Measurements from ENCODE around the gene HCRTR2.

Gene HCRTR2

DNA sequence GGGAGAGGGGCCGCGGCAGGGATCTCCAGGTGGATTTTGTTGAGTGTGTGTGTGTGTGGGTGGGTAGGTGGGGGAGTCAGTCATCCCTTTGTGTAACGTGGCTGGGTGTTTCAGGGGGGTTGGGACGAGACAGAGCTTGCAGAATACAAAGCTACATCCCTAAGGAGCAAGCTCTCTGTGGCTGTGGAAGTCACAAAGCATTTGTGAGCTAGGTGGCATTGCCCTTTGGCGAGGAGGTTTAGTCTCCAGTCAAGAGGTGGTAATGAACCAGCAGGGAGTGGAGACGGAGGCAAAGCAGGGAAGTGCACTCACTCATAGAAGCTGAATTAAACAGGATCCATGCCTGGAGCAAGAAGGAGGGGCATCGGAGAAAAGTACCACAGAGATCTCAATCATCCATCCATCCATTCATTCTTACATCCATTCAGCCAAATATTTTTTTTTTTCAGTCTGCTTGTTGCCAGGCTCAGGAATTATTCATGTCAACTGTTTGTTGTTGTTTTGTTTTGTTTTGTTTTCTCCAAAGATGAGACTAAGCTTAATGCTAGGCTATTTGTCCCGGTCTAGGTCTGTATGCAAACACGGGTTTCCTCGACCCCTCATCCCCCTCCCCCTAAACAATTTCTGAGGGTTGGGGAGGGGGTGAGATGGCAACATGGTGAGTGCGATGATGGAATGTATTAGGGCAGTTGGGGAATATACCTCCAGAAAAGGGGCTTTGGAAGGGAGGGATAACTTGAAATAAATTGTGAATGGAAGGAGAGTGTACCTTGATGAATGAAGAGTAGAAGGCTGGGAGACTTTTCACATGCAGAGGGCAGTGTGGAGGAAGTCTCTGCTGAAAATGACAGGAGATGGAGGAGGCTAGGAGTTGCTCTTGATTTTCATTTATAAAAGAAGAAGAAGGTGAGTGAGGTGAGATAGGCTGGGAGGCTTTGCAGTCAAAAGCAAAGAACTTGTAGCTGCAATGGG, 1.0 kb downstream of the HCRTR2 start:
- Histone ChIP-seq H3K4me3 (ENCODE audit: insufficient read depth, low read depth, low read length) (peak overlapping the region; percentile 20), H3K4me1 (ENCODE audit: control insufficient read depth, insufficient read depth, low read length) (peaks cover 7% of the 10 kb centered on the region), H3K9me3 (ENCODE audit: control insufficient read depth, low read length) (no peaks in the 10 kb centered on the region), H3K27ac (ENCODE audit: insufficient read depth, low read depth, low read length, poor library complexity, severe bottlenecking) (no peak overlapping the region), H3K36me3 (ENCODE audit: control insufficient read depth, insufficient read depth, low read length) (no peaks in the 10 kb centered on the region), H3K27me3 (ENCODE audit: control insufficient read depth, insufficient read depth, low read length, poor library complexity, severe bottlenecking) (peaks cover 33% of the 10 kb centered on the region)
- WGBS, 2 experiments: 11% methylated on average over 8 of the region's 11 CpGs

GRCh38 chr6:55176958-55177357, 2.6 kb downstream of the HCRTR2 start:
- H3K9me3 ChIP-seq (ENCODE audit: control insufficient read depth, low read length): no peaks in the 10 kb centered on the region
- peaks cover 33% of the 10 kb centered on the region for H3K27me3 ChIP-seq (ENCODE audit: control insufficient read depth, insufficient read depth, low read length, poor library complexity, severe bottlenecking)
- H3K36me3 ChIP-seq (ENCODE audit: control insufficient read depth, insufficient read depth, low read length): no peaks in the 10 kb centered on the region
- no peak overlapping the region for H3K27ac ChIP-seq (ENCODE audit: insufficient read depth, low read depth, low read length, poor library complexity, severe bottlenecking)
- peaks cover 7% of the 10 kb centered on the region for H3K4me1 ChIP-seq (ENCODE audit: control insufficient read depth, insufficient read depth, low read length)
- no peak overlapping the region for H3K4me3 ChIP-seq (ENCODE audit: insufficient read depth, low read depth, low read length)

DNA sequence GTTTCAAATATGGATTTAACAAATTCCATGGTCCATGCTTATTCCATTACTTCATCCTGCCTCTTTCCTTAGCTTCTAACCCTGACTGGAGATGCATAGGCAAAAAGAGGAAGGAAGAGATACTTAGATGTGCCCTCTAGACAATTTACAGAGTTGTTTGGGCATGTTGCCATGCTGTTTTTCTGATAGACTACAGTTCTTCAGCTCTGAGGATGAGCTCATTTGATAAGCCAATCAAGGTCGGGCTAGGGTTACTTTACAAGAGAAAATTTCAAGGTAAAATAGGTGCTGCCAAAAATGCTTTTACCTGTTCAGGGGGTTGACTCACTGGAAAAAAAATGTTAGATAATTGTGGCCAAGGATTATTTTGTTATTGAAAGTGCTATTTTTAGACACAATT, 5.9 kb downstream of the HCRTR2 start:
- Histone ChIP-seq H3K9me3 (ENCODE audit: control insufficient read depth, low read length) (no peaks in the 10 kb centered on the region), H3K36me3 (ENCODE audit: control insufficient read depth, insufficient read depth, low read length) (no peaks in the 10 kb centered on the region), H3K4me3 (ENCODE audit: insufficient read depth, low read depth, low read length) (no peak overlapping the region), H3K27ac (ENCODE audit: insufficient read depth, low read depth, low read length, poor library complexity, severe bottlenecking) (no peak overlapping the region), H3K27me3 (ENCODE audit: control insufficient read depth, insufficient read depth, low read length, poor library complexity, severe bottlenecking) (peaks cover 12% of the 10 kb centered on the region), H3K4me1 (ENCODE audit: control insufficient read depth, insufficient read depth, low read length) (peaks cover 2% of the 10 kb centered on the region)
- WGBS, 2 experiments: 93 to 100% methylated on average over 1 of the region's 1 CpG

- Histone ChIP-seq H3K9me3 (ENCODE audit: control insufficient read depth, low read length) (no peaks in the 10 kb centered on the region), H3K27me3 (ENCODE audit: control insufficient read depth, insufficient read depth, low read length, poor library complexity, severe bottlenecking) (no peaks in the 10 kb centered on the region), H3K36me3 (ENCODE audit: control insufficient read depth, insufficient read depth, low read length) (no peaks in the 10 kb centered on the region), H3K4me1 (ENCODE audit: control insufficient read depth, insufficient read depth, low read length) (no peaks in the 10 kb centered on the region), H3K27ac (ENCODE audit: insufficient read depth, low read depth, low read length, poor library complexity, severe bottlenecking) (no peak overlapping the region), H3K4me3 (ENCODE audit: insufficient read depth, low read depth, low read length) (no peak overlapping the region)
- WGBS, 2 experiments: 90 to 94% methylated on average over 7 of the region's 7 CpGs
These were observed 7.8 kb downstream of the HCRTR2 start for GRCh38 chr6:55182016-55182650.

DNA sequence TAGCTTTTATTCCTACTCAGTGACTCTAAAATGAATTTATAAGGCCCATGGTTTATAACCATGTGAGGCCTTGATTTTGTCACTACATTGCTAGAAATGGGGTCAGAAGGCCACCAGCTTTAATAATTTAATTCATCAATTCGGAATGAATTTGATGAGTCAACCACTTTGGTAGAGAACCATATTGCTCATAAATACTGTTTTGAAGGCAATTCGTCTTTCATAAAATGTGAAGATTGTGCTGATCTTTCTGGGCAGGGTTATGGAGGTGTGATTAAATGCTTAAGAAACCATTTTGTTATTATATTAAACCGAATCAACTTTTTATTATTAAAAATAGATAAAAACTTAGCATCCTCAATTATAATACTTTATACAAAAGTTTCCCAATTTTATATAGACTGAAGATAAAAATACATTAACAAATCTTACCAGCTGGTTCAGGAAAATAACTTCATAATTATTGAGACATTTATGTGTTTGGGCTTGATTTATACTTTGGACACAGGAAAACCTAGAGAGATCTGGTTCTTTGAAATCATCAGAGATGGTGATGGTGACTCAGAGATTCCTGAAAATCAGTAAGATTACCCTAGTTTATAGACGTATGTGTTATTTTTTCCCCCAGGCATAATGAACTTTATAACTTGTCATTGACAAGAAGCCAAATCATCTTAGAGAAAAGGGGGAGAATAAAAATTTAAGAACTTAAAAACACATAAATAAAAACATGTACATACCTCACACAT, 10.6 kb downstream of the HCRTR2 start:
- 86 to 100% methylated on average over 2 to 3 of the region's 4 CpGs for WGBS, 2 experiments

GRCh38 chr6:55198715-55199114, 24.4 kb downstream of the HCRTR2 start:
- Histone ChIP-seq H3K4me3 (ENCODE audit: insufficient read depth, low read depth, low read length) (no peak overlapping the region), H3K27me3 (ENCODE audit: control insufficient read depth, insufficient read depth, low read length, poor library complexity, severe bottlenecking) (no peaks in the 10 kb centered on the region), H3K27ac (ENCODE audit: insufficient read depth, low read depth, low read length, poor library complexity, severe bottlenecking) (no peak overlapping the region), H3K4me1 (ENCODE audit: control insufficient read depth, insufficient read depth, low read length) (no peaks in the 10 kb centered on the region), H3K9me3 (ENCODE audit: control insufficient read depth, low read length) (no peaks in the 10 kb centered on the region), H3K36me3 (ENCODE audit: control insufficient read depth, insufficient read depth, low read length) (no peaks in the 10 kb centered on the region)

More for the DNA sequence above, 10.6 kb downstream of the HCRTR2 start:
- H3K4me1 ChIP-seq (ENCODE audit: control insufficient read depth, insufficient read depth, low read length): no peaks in the 10 kb centered on the region
- no peak overlapping the region for H3K27ac ChIP-seq (ENCODE audit: insufficient read depth, low read depth, low read length, poor library complexity, severe bottlenecking)
- H3K36me3 ChIP-seq (ENCODE audit: control insufficient read depth, insufficient read depth, low read length): no peaks in the 10 kb centered on the region
- no peaks in the 10 kb centered on the region for H3K27me3 ChIP-seq (ENCODE audit: control insufficient read depth, insufficient read depth, low read length, poor library complexity, severe bottlenecking)
- no peaks in the 10 kb centered on the region for H3K9me3 ChIP-seq (ENCODE audit: control insufficient read depth, low read length)
- no peak overlapping the region for H3K4me3 ChIP-seq (ENCODE audit: insufficient read depth, low read depth, low read length)

- Histone ChIP-seq H3K4me3 (ENCODE audit: insufficient read depth, low read depth, low read length) (no peak overlapping the region), H3K36me3 (ENCODE audit: control insufficient read depth, insufficient read depth, low read length) (no peaks in the 10 kb centered on the region), H3K27me3 (ENCODE audit: control insufficient read depth, insufficient read depth, low read length, poor library complexity, severe bottlenecking) (no peaks in the 10 kb centered on the region), H3K4me1 (ENCODE audit: control insufficient read depth, insufficient read depth, low read length) (no peaks in the 10 kb centered on the region), H3K9me3 (ENCODE audit: control insufficient read depth, low read length) (no peaks in the 10 kb centered on the region), H3K27ac (ENCODE audit: insufficient read depth, low read depth, low read length, poor library complexity, severe bottlenecking) (no peak overlapping the region)
These were observed 24.9 kb downstream of the HCRTR2 start for GRCh38 chr6:55199239-55199638.

- Histone ChIP-seq H3K4me3 (ENCODE audit: insufficient read depth, low read depth, low read length) (no peak overlapping the region), H3K27me3 (ENCODE audit: control insufficient read depth, insufficient read depth, low read length, poor library complexity, severe bottlenecking) (no peaks in the 10 kb centered on the region), H3K9me3 (ENCODE audit: control insufficient read depth, low read length) (no peaks in the 10 kb centered on the region), H3K4me1 (ENCODE audit: control insufficient read depth, insufficient read depth, low read length) (no peaks in the 10 kb centered on the region), H3K27ac (ENCODE audit: insufficient read depth, low read depth, low read length, poor library complexity, severe bottlenecking) (no peak overlapping the region), H3K36me3 (ENCODE audit: control insufficient read depth, insufficient read depth, low read length) (no peaks in the 10 kb centered on the region)
- 99 to 100% methylated on average over 1 to 3 of the region's 3 CpGs for WGBS, 2 experiments
These were observed 34.5 kb downstream of the HCRTR2 start for GRCh38 chr6:55208478-55209458.

DNA sequence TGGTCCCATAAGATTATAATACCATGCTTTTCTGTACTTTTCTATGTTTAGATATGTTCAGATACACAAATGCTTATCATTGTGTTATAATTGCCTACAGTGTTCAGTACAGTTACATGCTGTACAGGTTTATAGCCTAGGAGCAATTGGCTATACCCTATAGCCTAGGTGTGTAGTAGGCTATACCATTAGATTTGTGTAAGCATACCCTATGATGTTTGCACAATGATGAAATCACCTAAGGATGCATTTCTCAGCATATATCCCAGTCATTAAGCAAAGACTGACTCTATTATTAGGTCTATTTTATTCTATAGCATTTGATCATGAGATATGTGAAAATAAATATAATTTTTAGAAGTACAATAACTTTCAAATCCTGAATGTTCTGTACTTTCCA, 36.6 kb downstream of the HCRTR2 start:
- Histone ChIP-seq H3K9me3 (ENCODE audit: control insufficient read depth, low read length) (no peaks in the 10 kb centered on the region), H3K27me3 (ENCODE audit: control insufficient read depth, insufficient read depth, low read length, poor library complexity, severe bottlenecking) (no peaks in the 10 kb centered on the region), H3K36me3 (ENCODE audit: control insufficient read depth, insufficient read depth, low read length) (no peaks in the 10 kb centered on the region), H3K4me3 (ENCODE audit: insufficient read depth, low read depth, low read length) (no peak overlapping the region), H3K4me1 (ENCODE audit: control insufficient read depth, insufficient read depth, low read length) (no peaks in the 10 kb centered on the region), H3K27ac (ENCODE audit: insufficient read depth, low read depth, low read length, poor library complexity, severe bottlenecking) (no peak overlapping the region)

All from ectodermal cell (in vitro differentiated cells).